ENCODE measurements around the gene NEFH.

GRCh38 chr22:29528144-29528543 lies 48.1 kb downstream of the NEFH start:
- no peak for TF ChIP-seq CTCF (IDR thresholded peaks at IDR 0.05)
- no peak for TF ChIP-seq POLR2A (IDR thresholded peaks at IDR 0.05)
- TF ChIP-seq EP300 (IDR thresholded peaks at IDR 0.05) = no peak
- TF ChIP-seq POLR2AphosphoS5 (IDR thresholded peaks at IDR 0.05) = no peak

All from sigmoid colon (tissue), 4 donors.